GM12891 (cell line): ENCODE data around the gene RTN4RL1.

ENCODE experiments used
- PAX5 ChIP-seq: IDR thresholded peaks from 2 replicates; pipeline ENCODE4 v1.6.1; 2011; ENCODE audit warnings: low read length, moderate library complexity, mild to moderate bottlenecking; ENCODE audit not compliant: insufficient read depth, severe bottlenecking
- POLR2A ChIP-seq: IDR thresholded peaks from 2 replicates; pipeline ENCODE4 v1.6.1; 2011; ENCODE audit warnings: low read depth, low read length, control low read depth
- POLR2AphosphoS5 ChIP-seq: IDR thresholded peaks from 2 replicates; pipeline ENCODE4 v1.6.1; 2011; ENCODE audit warnings: low read depth, low read length, control low read depth
- POU2F2 ChIP-seq: IDR thresholded peaks from 2 replicates; pipeline ENCODE4 v1.6.1; 2011; ENCODE audit warnings: low read depth, mild to moderate bottlenecking, control low read depth, low read length, moderate library complexity
- SPI1 ChIP-seq: IDR thresholded peaks from 2 replicates; pipeline ENCODE4 v1.6.1; 2011; ENCODE audit warnings: low read depth, low read length, control low read depth
- TAF1 ChIP-seq: IDR thresholded peaks from 2 replicates; pipeline ENCODE4 v1.6.1; 2011; ENCODE audit warnings: low read depth, low read length, control low read depth

- no peak for TF ChIP-seq POLR2AphosphoS5
- no peak for TF ChIP-seq POU2F2
- TF ChIP-seq POLR2A, result no peak
- no peak for TF ChIP-seq TAF1
- no peak for TF ChIP-seq SPI1
- no peak for TF ChIP-seq PAX5
Observed at GRCh38 chr17:1958134-1958881, 66.8 kb downstream of the RTN4RL1 start.
